ENCODE results near the gene CPB2. TPM values are rescaled to one million over a fixed set of nuclear protein-coding genes. Genes with fewer than 3 reads are reported as not detected.

Gene CPB2
- total and polyA plus RNA-seq, 2 of the 8 experiments (the other 6 are each of a cell fraction or from before 2014, with no cell fraction given): not detected

DNA sequence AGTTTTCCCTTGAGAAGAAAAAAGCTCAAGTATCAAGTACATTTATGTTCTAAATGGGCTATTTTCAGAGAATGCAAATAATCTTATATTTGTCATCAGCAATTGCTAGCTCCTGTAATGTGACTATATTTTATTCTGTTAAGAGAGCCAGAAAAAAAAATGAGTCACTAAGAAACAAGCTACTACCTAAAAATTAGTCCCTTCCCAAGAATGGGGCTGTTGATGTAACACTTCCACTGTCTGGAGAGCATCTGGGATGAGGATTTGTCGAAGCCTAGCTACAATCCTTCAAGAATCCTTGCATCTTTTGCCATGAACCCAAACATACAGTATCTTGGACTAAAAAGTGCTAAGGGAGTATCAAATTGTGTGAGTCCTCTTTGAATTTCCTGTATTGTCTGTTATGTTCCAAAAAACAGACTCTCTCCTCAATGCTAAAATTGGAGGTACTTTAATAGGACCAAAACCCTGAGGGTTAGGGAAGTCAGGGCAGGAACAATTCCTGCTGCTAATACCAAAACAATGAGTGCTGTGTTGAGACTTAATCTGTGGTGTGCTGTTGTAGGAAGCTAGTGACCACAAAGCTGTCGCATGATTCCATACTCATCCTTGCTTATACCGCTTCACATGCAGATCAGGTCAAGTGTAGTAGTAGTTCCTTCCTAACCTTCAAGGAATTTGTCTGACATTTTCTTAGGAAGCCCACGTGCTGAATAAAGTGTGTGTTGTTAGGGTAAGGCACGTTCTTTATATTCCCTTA, 47.4 kb downstream of the CPB2 start:
- no peak for TF ChIP-seq ASH2L (IDR thresholded peaks at IDR 0.05; ENCODE audit: low read length)
- TF ChIP-seq SIRT6 (IDR thresholded peaks at IDR 0.05; ENCODE audit: low read length): no peak
- no peak for TF ChIP-seq EP300 (IDR thresholded peaks at IDR 0.05; ENCODE audit: borderline replicate concordance in 1 of 2, low read depth in 2 of 2, low read length in 2 of 2)
- TF ChIP-seq BACH1 (IDR thresholded peaks at IDR 0.05; ENCODE audit: low read length): no peak
- TF ChIP-seq, protein P1, sequence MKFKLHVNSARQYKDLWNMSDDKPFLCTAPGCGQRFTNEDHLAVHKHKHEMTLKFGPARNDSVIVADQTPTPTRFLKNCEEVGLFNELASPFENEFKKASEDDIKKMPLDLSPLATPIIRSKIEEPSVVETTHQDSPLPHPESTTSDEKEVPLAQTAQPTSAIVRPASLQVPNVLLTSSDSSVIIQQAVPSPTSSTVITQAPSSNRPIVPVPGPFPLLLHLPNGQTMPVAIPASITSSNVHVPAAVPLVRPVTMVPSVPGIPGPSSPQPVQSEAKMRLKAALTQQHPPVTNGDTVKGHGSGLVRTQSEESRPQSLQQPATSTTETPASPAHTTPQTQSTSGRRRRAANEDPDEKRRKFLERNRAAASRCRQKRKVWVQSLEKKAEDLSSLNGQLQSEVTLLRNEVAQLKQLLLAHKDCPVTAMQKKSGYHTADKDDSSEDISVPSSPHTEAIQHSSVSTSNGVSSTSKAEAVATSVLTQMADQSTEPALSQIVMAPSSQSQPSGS (IDR thresholded peaks at IDR 0.05; ENCODE audit: low read length): no peak
- TF ChIP-seq JUN (IDR thresholded peaks at IDR 0.05; ENCODE audit: low read depth, low read length): no peak
- Histone ChIP-seq H3K14ac (ENCODE audit: insufficient read length) (no peak overlapping the region), H4K20me1 (replicated peaks in 1 of 2; ENCODE audit: control insufficient read depth in 1 of 2, insufficient read depth in 2 of 2, low read length in 2 of 2) (no peaks in the 10 kb centered on the region), H3K4me3 (ENCODE audit: extremely low read depth in 1 of 4, insufficient read depth in 2 of 4, low read depth in 3 of 4, low read length in 4 of 4) (no peak overlapping the region), H3K27ac (ENCODE audit: low read depth, low read length) (no peak overlapping the region), H3K56ac (replicated peaks; ENCODE audit: insufficient read length, low read depth, low read length) (no peak overlapping the region), H2BK120ac (replicated peaks; ENCODE audit: low read depth, low read length) (no peak overlapping the region), H2BK5ac (ENCODE audit: low read depth, low read length) (no peak overlapping the region), H2AFZ (ENCODE audit: low read length) (no peak overlapping the region), H3K27me3 (replicated peaks in 1 of 4; ENCODE audit: control insufficient read depth in 3 of 4, extremely low read depth in 1 of 4, insufficient read depth in 3 of 4, low read length in 3 of 4) (no peaks in the 10 kb centered on the region), H4K8ac (ENCODE audit: extremely low read depth, insufficient read depth, low read length) (no peak overlapping the region), H3K79me1 (ENCODE audit: low read depth, low read length) (no peaks in the 10 kb centered on the region), H2BK15ac (ENCODE audit: low read length) (no peak overlapping the region), H2BK20ac (ENCODE audit: low read length) (no peak overlapping the region), H2BK12ac (ENCODE audit: low read depth, low read length) (no peak overlapping the region), H3K4me2 (ENCODE audit: insufficient read depth in 1 of 2, low read depth in 2 of 2, low read length in 2 of 2) (no peak overlapping the region), H3K4me1 (replicated peaks in 1 of 4; ENCODE audit: control insufficient read depth in 3 of 4, insufficient read depth in 4 of 4, low read length in 3 of 4) (no peaks in the 10 kb centered on the region), H4K5ac (ENCODE audit: insufficient read length, low read depth, low read length) (no peak overlapping the region), H3K9ac (replicated peaks in 1 of 4; ENCODE audit: extremely low read depth in 1 of 4, low read depth in 3 of 4, low read length in 3 of 4) (no peak overlapping the region), H2AK5ac (ENCODE audit: low read depth, low read length) (no peak overlapping the region), H3K23me2 (ENCODE audit: low read depth, low read length) (peaks cover 4% of the 10 kb centered on the region), H3K9me3 (ENCODE audit: insufficient read depth in 2 of 2, low read depth in 1 of 2, low read length in 1 of 2) (no peaks in the 10 kb centered on the region), H3K36me3 (ENCODE audit: control insufficient read depth in 2 of 4, insufficient read depth in 4 of 4, low read length in 3 of 4) (no peaks in the 10 kb centered on the region), H3K23ac (ENCODE audit: insufficient read length) (no peak overlapping the region), H4K91ac (replicated peaks; ENCODE audit: insufficient read length, low read length) (no peak overlapping the region), H3K4ac (replicated peaks; ENCODE audit: insufficient read length, low read depth, low read length) (no peak overlapping the region), H3K79me2 (ENCODE audit: control insufficient read depth in 1 of 2, insufficient read depth in 2 of 2, low read length in 2 of 2) (no peaks in the 10 kb centered on the region), H3K18ac (ENCODE audit: extremely low read depth, low read length) (no peak overlapping the region)
- 64% methylated on average over 5 of the region's 5 CpGs; no CpG with 5 or more reads in 1 of the 2 experiments for WGBS, 2 experiments (ENCODE audit: extremely low coverage in 1 of 2, insufficient coverage in 1 of 2, insufficient read length in 1 of 2, insufficient replicate concordance in 2 of 2, low coverage in 1 of 2, low lambda C conversion rate in 2 of 2, missing lambda C conversion rate in 1 of 2)
- ChIA-PET CTCF (ENCODE audit: partially characterized antibody) (interaction anchor here (0.6 to 1.0 kb wide), 2 partner anchors 38 to 75 kb away, joined by 3 to 4 read pairs; no protein-coding TSS in a partner anchor), POLR2A (ENCODE audit: partially characterized antibody) (no interaction called here)
- FAIRE-seq (no peak), DNase-seq (ENCODE audit: low read depth in 1 of 2, low spot score in 2 of 2) (no peak)

Measured in H1 (cell line).